ENCODE data around the gene NDFIP2.

The NDFIP2 gene

GRCh38 chr13:79480954-79481684 lies at the start of gene NDFIP2:
NDFIP2 (plus strand) TSS chr13:79481155; CDS start chr13:79481204, 49 bp downstream.
- Histone ChIP-seq H3K36me3 (ENCODE audit: insufficient read depth, low read length) (no peaks in the 10 kb centered on the region), H3K4me1 (ENCODE audit: insufficient read depth, low read length) (0 out of 2 replicates have a peak, but pooled peaks cover 7% of the 10 kb centered on the region), H3K9ac (ENCODE audit: low read depth, low read length) (peak within 1 kb of the TSS; percentile 98), H3K9me3 (ENCODE audit: control insufficient read depth, insufficient read depth, low read length) (no peaks in the 10 kb centered on the region)

GRCh38 chr13:79432086-79432485 lies 48.9 kb upstream of the NDFIP2 start:
- H3K9me3 ChIP-seq (ENCODE audit: control insufficient read depth, insufficient read depth, low read length): no peaks in the 10 kb centered on the region
- H3K36me3 ChIP-seq (ENCODE audit: insufficient read depth, low read length): no peaks in the 10 kb centered on the region
- H3K9ac ChIP-seq (ENCODE audit: low read depth, low read length): no peak overlapping the region
- no peaks in the 10 kb centered on the region for H3K4me1 ChIP-seq (ENCODE audit: insufficient read depth, low read length)

GRCh38 chr13:79432992-79433391 lies 48.0 kb upstream of the NDFIP2 start:
- Histone ChIP-seq H3K9me3 (ENCODE audit: control insufficient read depth, insufficient read depth, low read length) (no peaks in the 10 kb centered on the region), H3K9ac (ENCODE audit: low read depth, low read length) (no peak overlapping the region), H3K4me1 (ENCODE audit: insufficient read depth, low read length) (no peaks in the 10 kb centered on the region), H3K36me3 (ENCODE audit: insufficient read depth, low read length) (no peaks in the 10 kb centered on the region)

- H3K36me3 ChIP-seq (ENCODE audit: insufficient read depth, low read length): no peaks in the 10 kb centered on the region
- H3K9ac ChIP-seq (ENCODE audit: low read depth, low read length): no peak overlapping the region
- no peaks in the 10 kb centered on the region for H3K4me1 ChIP-seq (ENCODE audit: insufficient read depth, low read length)
- no peaks in the 10 kb centered on the region for H3K9me3 ChIP-seq (ENCODE audit: control insufficient read depth, insufficient read depth, low read length)
Measured at GRCh38 chr13:79434556-79434955, 46.4 kb upstream of the NDFIP2 start.

- Histone ChIP-seq H3K4me1 (ENCODE audit: insufficient read depth, low read length) (no peaks in the 10 kb centered on the region), H3K36me3 (ENCODE audit: insufficient read depth, low read length) (no peaks in the 10 kb centered on the region), H3K9ac (ENCODE audit: low read depth, low read length) (no peak overlapping the region), H3K9me3 (ENCODE audit: control insufficient read depth, insufficient read depth, low read length) (no peaks in the 10 kb centered on the region)
Measured at GRCh38 chr13:79435561-79435990, 45.4 kb upstream of the NDFIP2 start.

- H3K9me3 ChIP-seq (ENCODE audit: control insufficient read depth, insufficient read depth, low read length): no peaks in the 10 kb centered on the region
- no peak overlapping the region for H3K9ac ChIP-seq (ENCODE audit: low read depth, low read length)
- no peaks in the 10 kb centered on the region for H3K4me1 ChIP-seq (ENCODE audit: insufficient read depth, low read length)
- no peaks in the 10 kb centered on the region for H3K36me3 ChIP-seq (ENCODE audit: insufficient read depth, low read length)
Measured at GRCh38 chr13:79439275-79439674, 41.7 kb upstream of the NDFIP2 start.

- Histone ChIP-seq H3K4me1 (ENCODE audit: insufficient read depth, low read length) (no peaks in the 10 kb centered on the region), H3K36me3 (ENCODE audit: insufficient read depth, low read length) (no peaks in the 10 kb centered on the region), H3K9ac (ENCODE audit: low read depth, low read length) (peak overlapping the region; percentile 1; the same call in 1 of the 2 replicates), H3K9me3 (ENCODE audit: control insufficient read depth, insufficient read depth, low read length) (no peaks in the 10 kb centered on the region)
Measured at GRCh38 chr13:79440958-79441528, 39.9 kb upstream of the NDFIP2 start.

- Histone ChIP-seq H3K4me1 (ENCODE audit: insufficient read depth, low read length) (no peaks in the 10 kb centered on the region), H3K9me3 (ENCODE audit: control insufficient read depth, insufficient read depth, low read length) (no peaks in the 10 kb centered on the region), H3K9ac (ENCODE audit: low read depth, low read length) (no peak overlapping the region), H3K36me3 (ENCODE audit: insufficient read depth, low read length) (no peaks in the 10 kb centered on the region)
Measured at GRCh38 chr13:79442221-79442620, 38.7 kb upstream of the NDFIP2 start.

GRCh38 chr13:79442706-79443105 lies 38.2 kb upstream of the NDFIP2 start:
- H3K9ac ChIP-seq (ENCODE audit: low read depth, low read length): no peak overlapping the region
- no peaks in the 10 kb centered on the region for H3K36me3 ChIP-seq (ENCODE audit: insufficient read depth, low read length)
- H3K9me3 ChIP-seq (ENCODE audit: control insufficient read depth, insufficient read depth, low read length): no peaks in the 10 kb centered on the region
- no peaks in the 10 kb centered on the region for H3K4me1 ChIP-seq (ENCODE audit: insufficient read depth, low read length)

- H3K4me1 ChIP-seq (ENCODE audit: insufficient read depth, low read length): no peaks in the 10 kb centered on the region
- no peak overlapping the region for H3K9ac ChIP-seq (ENCODE audit: low read depth, low read length)
- no peaks in the 10 kb centered on the region for H3K9me3 ChIP-seq (ENCODE audit: control insufficient read depth, insufficient read depth, low read length)
- no peaks in the 10 kb centered on the region for H3K36me3 ChIP-seq (ENCODE audit: insufficient read depth, low read length)
Measured at GRCh38 chr13:79445968-79446645, 34.8 kb upstream of the NDFIP2 start.

GRCh38 chr13:79447141-79447540 lies 33.8 kb upstream of the NDFIP2 start:
- Histone ChIP-seq H3K36me3 (ENCODE audit: insufficient read depth, low read length) (no peaks in the 10 kb centered on the region), H3K9me3 (ENCODE audit: control insufficient read depth, insufficient read depth, low read length) (no peaks in the 10 kb centered on the region), H3K9ac (ENCODE audit: low read depth, low read length) (no peak overlapping the region), H3K4me1 (ENCODE audit: insufficient read depth, low read length) (0 out of 2 replicates have a peak, but pooled peaks cover 6% of the 10 kb centered on the region)

- H3K9me3 ChIP-seq (ENCODE audit: control insufficient read depth, insufficient read depth, low read length): no peaks in the 10 kb centered on the region
- H3K9ac ChIP-seq (ENCODE audit: low read depth, low read length): no peak overlapping the region
- 0 out of 2 replicates have a peak, but pooled peaks cover 6% of the 10 kb centered on the region for H3K4me1 ChIP-seq (ENCODE audit: insufficient read depth, low read length)
- no peaks in the 10 kb centered on the region for H3K36me3 ChIP-seq (ENCODE audit: insufficient read depth, low read length)
Measured at GRCh38 chr13:79447741-79448140, 33.2 kb upstream of the NDFIP2 start.

GRCh38 chr13:79448413-79448812 lies 32.5 kb upstream of the NDFIP2 start:
- Histone ChIP-seq H3K4me1 (ENCODE audit: insufficient read depth, low read length) (0 out of 2 replicates have a peak, but pooled peaks cover 6% of the 10 kb centered on the region), H3K9ac (ENCODE audit: low read depth, low read length) (no peak overlapping the region), H3K9me3 (ENCODE audit: control insufficient read depth, insufficient read depth, low read length) (no peaks in the 10 kb centered on the region), H3K36me3 (ENCODE audit: insufficient read depth, low read length) (no peaks in the 10 kb centered on the region)

GRCh38 chr13:79450110-79450509 lies 30.8 kb upstream of the NDFIP2 start:
- Histone ChIP-seq H3K36me3 (ENCODE audit: insufficient read depth, low read length) (no peaks in the 10 kb centered on the region), H3K9me3 (ENCODE audit: control insufficient read depth, insufficient read depth, low read length) (no peaks in the 10 kb centered on the region), H3K4me1 (ENCODE audit: insufficient read depth, low read length) (0 out of 2 replicates have a peak, but pooled peaks cover 6% of the 10 kb centered on the region), H3K9ac (ENCODE audit: low read depth, low read length) (no peak overlapping the region)

All from ES-I3 (cell line).